Left lung (tissue), 10 donors: ENCODE data around the gene PRPF8. TPM values are rescaled to one million over a fixed set of nuclear protein-coding genes. Genes with fewer than 3 reads are reported as not detected.

ENCODE experiments used
- ATAC-seq: fragments of 200-7000 bp; cut with Tn5 transposase; one replicate; pipeline ENCODE4 v1.9.1; 2020; ENCODE audit warnings: moderate library complexity
- DNase-seq, 4 donors: peaks; one replicate each; pipeline ENCODE4 v3.0.0-alpha.2; 2013 to 2020
- H3K27ac ChIP-seq, 2 donors: fragments of 200-600 bp; sonication (generic) in 1 of 2; one replicate each; pipeline versions ENCODE4 v1.5.0 to v1.8.0; 2020 to 2021
- H3K27me3 ChIP-seq, 2 donors: fragments of 200-600 bp; sonication (generic) in 1 of 2; one replicate each; pipeline versions ENCODE4 v1.5.0 to v1.8.0; 2020 to 2021
- H3K36me3 ChIP-seq, 2 donors: fragments of 200-600 bp; sonication (generic) in 1 of 2; one replicate each; pipeline versions ENCODE4 v1.5.0 to v1.8.0; 2020 to 2021
- H3K4me1 ChIP-seq, 2 donors: fragments of 200-600 bp; one replicate each; pipeline ENCODE4 v1.8.0; 2021
- H3K4me3 ChIP-seq, 2 donors: fragments of 200-600 bp; sonication (generic) in 1 of 2; one replicate each; pipeline versions ENCODE4 v1.5.0 to v1.8.0; 2020 to 2021; ENCODE audit warnings: mild to moderate bottlenecking in 1 of 2
- H3K9me3 ChIP-seq, 2 donors: fragments of 200-600 bp; sonication (generic) in 1 of 2; one replicate each; pipeline versions ENCODE4 v1.5.0 to v1.8.0; 2020 to 2021
- intact Hi-C, 2 donors: fragments of 100-400 bp; cut with DNase I; formaldehyde crosslinking; loops; one replicate each; pipeline versions ENCODE4 v1.11.2 to v1.14.2; 2022
- polyA plus RNA-seq, 6 donors: library from polyadenylated mRNA; unstranded; fragments of 120-200 nt; gene quantifications; one replicate each; pipeline ENCODE4 v1.2.1, GENCODE V29; 2013; ENCODE audit not compliant: insufficient read length in 6 of 6
- total RNA-seq, 2 donors: library from RNA; stranded (reverse); fragmentation: NEBNext Ultra II Directional; extraction: Animal tissue kit (Norgen Biotek cat#: 25700); gene quantifications; one replicate each; pipeline ENCODE4 v1.2.1, GENCODE V29; 2021
- TF ChIP-seq, protein P1 (sequence below), 2 donors: fragments of 200-600 bp; sonication (generic) in 1 of 2; IDR thresholded peaks; one replicate each; pipeline versions ENCODE4 v1.5.0 to v1.8.0; 2021; ENCODE audit warnings: antibody characterized with exemption in 2 of 2
- donor health status: DM: no; HTN: yes; CAD: no.
- donor health status: DM: no; HTN: no; CAD: no.

Gene PRPF8
- total and polyA plus RNA-seq, 8 donors, result 230 to 364 (median 329) TPM

DNA sequence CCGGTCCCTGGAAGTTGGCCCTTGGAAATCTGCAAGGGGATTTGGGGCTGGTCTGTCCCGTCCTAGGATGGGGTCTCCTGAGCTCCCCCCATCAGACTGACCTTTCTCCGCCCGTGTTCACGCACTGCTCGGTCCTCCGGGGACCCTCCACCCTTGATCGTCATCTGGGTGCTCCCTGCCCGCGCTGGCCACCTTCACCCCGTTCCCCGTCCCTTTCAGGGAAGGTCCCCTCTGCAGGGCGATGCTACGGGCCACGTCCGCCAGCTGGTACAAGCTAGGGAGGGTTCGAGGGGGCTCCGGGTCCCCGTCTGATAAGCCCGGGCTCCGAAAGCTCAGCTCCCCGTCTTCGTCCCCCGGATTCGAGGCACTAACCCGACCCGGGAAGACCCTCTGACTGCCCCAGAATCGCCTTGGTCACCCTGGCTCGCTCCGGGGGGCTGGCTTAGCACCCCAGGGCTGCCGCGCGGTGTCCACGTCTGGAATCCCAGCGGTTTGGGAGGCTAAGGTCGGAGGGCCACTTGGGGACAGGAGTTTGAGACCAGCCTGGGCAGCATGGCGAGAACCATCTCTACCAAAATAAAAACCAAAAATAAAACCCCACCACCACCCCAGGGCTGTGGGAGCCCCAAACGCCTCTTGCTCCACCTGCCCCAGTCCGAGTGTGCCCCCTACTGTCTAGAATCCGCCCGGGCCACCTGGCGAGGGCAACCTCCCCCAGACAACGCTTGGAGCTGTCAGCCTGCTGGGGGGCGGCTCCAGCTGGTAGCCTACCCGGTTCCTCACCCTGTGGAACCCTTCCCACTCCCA is 55.0 kb downstream of the PRPF8 start:
- DNase-seq (peak in 3 of 4 donors; percentile 57 to 95 (median 89)), ATAC-seq (peak; percentile 54)
- intact Hi-C loops, result loop anchor here (2.0 to 10.0 kb wide), 3 partner anchors 55 to 175 kb away; partner anchors contain the start of gene CRK (in 1 of the 2)

GRCh38 chr17:1628856-1629503 is 55.7 kb downstream of the PRPF8 start:
- TF ChIP-seq, protein P1, sequence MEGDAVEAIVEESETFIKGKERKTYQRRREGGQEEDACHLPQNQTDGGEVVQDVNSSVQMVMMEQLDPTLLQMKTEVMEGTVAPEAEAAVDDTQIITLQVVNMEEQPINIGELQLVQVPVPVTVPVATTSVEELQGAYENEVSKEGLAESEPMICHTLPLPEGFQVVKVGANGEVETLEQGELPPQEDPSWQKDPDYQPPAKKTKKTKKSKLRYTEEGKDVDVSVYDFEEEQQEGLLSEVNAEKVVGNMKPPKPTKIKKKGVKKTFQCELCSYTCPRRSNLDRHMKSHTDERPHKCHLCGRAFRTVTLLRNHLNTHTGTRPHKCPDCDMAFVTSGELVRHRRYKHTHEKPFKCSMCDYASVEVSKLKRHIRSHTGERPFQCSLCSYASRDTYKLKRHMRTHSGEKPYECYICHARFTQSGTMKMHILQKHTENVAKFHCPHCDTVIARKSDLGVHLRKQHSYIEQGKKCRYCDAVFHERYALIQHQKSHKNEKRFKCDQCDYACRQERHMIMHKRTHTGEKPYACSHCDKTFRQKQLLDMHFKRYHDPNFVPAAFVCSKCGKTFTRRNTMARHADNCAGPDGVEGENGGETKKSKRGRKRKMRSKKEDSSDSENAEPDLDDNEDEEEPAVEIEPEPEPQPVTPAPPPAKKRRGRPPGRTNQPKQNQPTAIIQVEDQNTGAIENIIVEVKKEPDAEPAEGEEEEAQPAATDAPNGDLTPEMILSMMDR (IDR thresholded peaks at IDR 0.05), result peak; percentile 20 to 44
- Histone ChIP-seq H3K4me3 (peak overlapping the region; percentile 78 to 94), H3K27me3 (no peaks in the 10 kb centered on the region), H3K36me3 (peaks cover 0 to 14% of the 10 kb centered on the region in 2 donors), H3K9me3 (no peaks in the 10 kb centered on the region), H3K27ac (peak overlapping the region; percentile 95), H3K4me1 (peaks cover 26 to 67% of the 10 kb centered on the region in 2 donors)
- ATAC-seq, result peak; percentile 86
- intact Hi-C loops, result loop anchor here (2.0 to 10.0 kb wide), 3 partner anchors 54 to 174 kb away; partner anchors contain the start of gene CRK (in 1 of the 2)
- peak; percentile 92 to 96 (median 95) for DNase-seq

More for the DNA sequence above, 55.0 kb downstream of the PRPF8 start:
- Histone ChIP-seq H3K27me3 (no peaks in the 10 kb centered on the region), H3K36me3 (peaks cover 0 to 14% of the 10 kb centered on the region in 2 donors), H3K9me3 (no peaks in the 10 kb centered on the region), H3K27ac (peak overlapping the region; percentile 95), H3K4me1 (peaks cover 26 to 60% of the 10 kb centered on the region in 2 donors), H3K4me3 (peak overlapping the region; percentile 78 to 94)
- TF ChIP-seq, protein P1 (IDR thresholded peaks at IDR 0.05), result peak; percentile 65 to 72

DNA sequence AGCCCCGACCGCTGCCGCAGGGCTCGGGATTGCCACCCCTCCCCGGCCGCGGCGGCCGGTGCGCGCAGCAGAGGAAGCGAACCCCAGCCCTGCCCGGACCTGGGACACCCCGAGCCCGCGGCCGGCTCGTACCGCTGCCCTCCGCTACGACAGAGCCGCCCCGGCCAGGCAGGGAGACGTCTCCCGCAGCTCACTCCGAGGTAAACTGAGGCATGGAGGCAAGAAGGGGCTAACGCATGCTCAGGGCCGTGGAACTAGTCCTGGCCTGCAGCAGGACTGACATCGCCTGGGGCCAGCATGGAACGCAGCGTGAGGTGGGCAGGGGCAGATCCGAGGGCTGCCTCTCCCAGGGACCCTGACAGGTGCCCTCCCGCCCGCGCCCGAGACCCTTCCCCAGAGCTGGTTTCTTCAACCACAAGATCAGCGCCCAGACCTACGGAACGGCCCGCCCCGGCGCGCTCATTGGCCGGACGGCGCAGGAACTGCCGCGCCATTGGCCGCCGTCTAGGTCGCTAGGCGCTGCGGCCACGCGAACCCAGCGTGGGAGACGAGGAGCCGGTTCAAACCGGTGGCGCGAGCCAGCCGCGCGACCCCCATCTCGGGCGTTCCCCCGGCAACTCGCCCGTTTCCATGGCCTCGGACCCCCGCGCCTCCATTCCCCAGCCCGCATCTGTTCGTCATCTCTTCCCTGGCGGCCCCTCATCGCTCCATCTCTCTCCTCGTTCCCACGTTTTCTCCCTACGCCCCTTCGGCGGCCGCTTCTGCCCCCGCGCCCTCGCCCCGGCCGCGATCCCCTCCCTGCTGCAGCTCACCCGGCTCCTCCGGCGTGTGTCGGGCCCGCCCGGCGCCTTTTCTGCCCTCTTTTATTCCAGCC is 56.4 kb downstream of the PRPF8 start, which contains the start of gene SLC43A2:
TSS of gene SLC43A2 (minus strand) at position 853 of the 874 bp plus-strand sequence. CDS start 960 bp downstream, outside the sequence.
- TF ChIP-seq, protein P1 (IDR thresholded peaks at IDR 0.05), result no peak
- intact Hi-C loops, result loop anchor here (2.0 to 10.0 kb wide), 3 partner anchors 53 to 173 kb away; partner anchors contain the start of gene CRK (in 1 of the 2)

GRCh38 chr17:1627182-1627981 is 57.3 kb downstream of the PRPF8 start:
- Histone ChIP-seq H3K27me3 (no peaks in the 10 kb centered on the region), H3K9me3 (no peaks in the 10 kb centered on the region), H3K4me1 (peaks cover 26 to 70% of the 10 kb centered on the region in 2 donors), H3K36me3 (peaks cover 0 to 24% of the 10 kb centered on the region in 2 donors), H3K4me3 (peak overlapping the region; percentile 78 to 94), H3K27ac (peak overlapping the region; percentile 95)
- intact Hi-C loops, result loop anchor here in 1 of 2 donors (10.0 kb wide), 2 partner anchors 53 to 173 kb away; partner anchors contain the start of gene CRK
- peak in 1 of 4 donors; percentile 89 for DNase-seq
- TF ChIP-seq, protein P1 (IDR thresholded peaks at IDR 0.05), result no peak
- peak; percentile 2 for ATAC-seq

More for the DNA sequence above, 56.4 kb downstream of the PRPF8 start, which contains the start of gene SLC43A2:
- H3K4me3 ChIP-seq, result peak within 1 kb of the TSS; percentile 78 to 94
- no peaks in the 10 kb centered on the region for H3K9me3 ChIP-seq
- DNase-seq (peak; percentile 81 to 96 (median 89)), ATAC-seq (peak; percentile 86)
- H3K27ac ChIP-seq, result peak within 1 kb of the TSS; percentile 95
- H3K4me1 ChIP-seq, result peaks cover 26 to 70% of the 10 kb centered on the region in 2 donors
- no peaks in the 10 kb centered on the region for H3K27me3 ChIP-seq
- H3K36me3 ChIP-seq, result peaks cover 0 to 16% of the 10 kb centered on the region in 2 donors
